Astrocyte of the cerebellum (primary cell): Measurements from ENCODE around the gene PCDH15.

Experiments
- DNase-seq: peaks from one replicate; pipeline ENCODE4 v3.0.0-alpha.2; 2011; ENCODE audit warnings: low read depth
- H3K4me3 ChIP-seq: 2 replicates; pipeline ENCODE4 v1.5.1; 2011; ENCODE audit warnings: mild to moderate bottlenecking, low read depth, low read length, moderate library complexity
- in situ Hi-C: cut with HindIII; loops from 2 replicates; pipeline ENCODE4 v1.10.0; 2017; ENCODE audit warnings: low sequenced_read_pairs
- TF ChIP-seq, protein P1 (sequence below): IDR thresholded peaks from 2 replicates; pipeline ENCODE4 v1.5.1; 2012; ENCODE audit warnings: low read length, low read depth, moderate library complexity, mild to moderate bottlenecking; ENCODE audit errors: missing control alignments

Gene PCDH15

DNA sequence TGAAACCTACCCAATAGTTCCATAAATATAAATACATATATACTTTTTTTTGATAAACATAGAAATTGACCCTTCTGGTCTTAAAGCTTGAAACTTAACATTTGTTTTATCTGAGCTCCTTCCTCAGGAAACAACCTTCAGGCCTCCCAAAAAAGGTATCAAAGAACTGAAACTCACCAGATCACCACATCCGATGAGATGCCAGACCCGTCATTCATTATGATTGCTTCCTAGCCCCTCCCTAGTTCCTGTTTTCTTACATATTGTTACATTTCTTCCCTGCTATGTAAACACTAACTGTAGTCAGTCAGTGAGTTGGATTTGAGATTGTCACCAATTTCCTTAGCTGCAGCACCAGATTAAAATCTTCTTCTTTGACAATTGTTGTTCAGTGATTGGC, 663.6 kb downstream of the PCDH15 start:
- DNase-seq: no peak
- H3K4me3 ChIP-seq: no peak overlapping the region
- TF ChIP-seq, protein P1, sequence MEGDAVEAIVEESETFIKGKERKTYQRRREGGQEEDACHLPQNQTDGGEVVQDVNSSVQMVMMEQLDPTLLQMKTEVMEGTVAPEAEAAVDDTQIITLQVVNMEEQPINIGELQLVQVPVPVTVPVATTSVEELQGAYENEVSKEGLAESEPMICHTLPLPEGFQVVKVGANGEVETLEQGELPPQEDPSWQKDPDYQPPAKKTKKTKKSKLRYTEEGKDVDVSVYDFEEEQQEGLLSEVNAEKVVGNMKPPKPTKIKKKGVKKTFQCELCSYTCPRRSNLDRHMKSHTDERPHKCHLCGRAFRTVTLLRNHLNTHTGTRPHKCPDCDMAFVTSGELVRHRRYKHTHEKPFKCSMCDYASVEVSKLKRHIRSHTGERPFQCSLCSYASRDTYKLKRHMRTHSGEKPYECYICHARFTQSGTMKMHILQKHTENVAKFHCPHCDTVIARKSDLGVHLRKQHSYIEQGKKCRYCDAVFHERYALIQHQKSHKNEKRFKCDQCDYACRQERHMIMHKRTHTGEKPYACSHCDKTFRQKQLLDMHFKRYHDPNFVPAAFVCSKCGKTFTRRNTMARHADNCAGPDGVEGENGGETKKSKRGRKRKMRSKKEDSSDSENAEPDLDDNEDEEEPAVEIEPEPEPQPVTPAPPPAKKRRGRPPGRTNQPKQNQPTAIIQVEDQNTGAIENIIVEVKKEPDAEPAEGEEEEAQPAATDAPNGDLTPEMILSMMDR: no peak
- in situ Hi-C loops: no loop called here

DNA sequence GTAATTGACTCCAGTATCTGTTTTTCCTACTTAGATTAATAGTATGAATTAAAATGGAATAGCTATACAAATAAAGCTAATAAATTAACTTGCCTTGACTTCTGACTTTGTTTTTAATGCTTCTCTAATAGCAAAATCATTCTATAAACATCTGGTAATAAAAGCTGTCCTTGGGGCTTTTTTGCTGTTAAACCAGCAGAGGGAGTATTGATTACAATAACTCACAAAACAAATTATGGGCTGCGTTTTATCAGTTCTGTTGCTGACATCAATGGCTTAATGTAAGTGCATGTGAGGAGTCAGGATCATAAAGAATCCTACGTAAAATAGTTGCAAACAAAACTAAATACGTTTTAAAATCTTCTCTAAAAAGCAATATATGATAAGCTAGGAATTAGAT, 667.8 kb downstream of the PCDH15 start:
- no peak overlapping the region for H3K4me3 ChIP-seq
- no peak for DNase-seq
- TF ChIP-seq, protein P1: peak; percentile 18
- in situ Hi-C loops: no loop called here

- TF ChIP-seq, protein P1: no peak
- in situ Hi-C loops: no loop called here
- no peak overlapping the region for H3K4me3 ChIP-seq
- no peak for DNase-seq
Observed at GRCh38 chr10:54131833-54132232, 669.2 kb downstream of the PCDH15 start.

- H3K4me3 ChIP-seq: no peak overlapping the region
- in situ Hi-C loops: no loop called here
- TF ChIP-seq, protein P1: no peak
- DNase-seq: no peak
Observed at GRCh38 chr10:54130394-54130793, 670.6 kb downstream of the PCDH15 start.

DNA sequence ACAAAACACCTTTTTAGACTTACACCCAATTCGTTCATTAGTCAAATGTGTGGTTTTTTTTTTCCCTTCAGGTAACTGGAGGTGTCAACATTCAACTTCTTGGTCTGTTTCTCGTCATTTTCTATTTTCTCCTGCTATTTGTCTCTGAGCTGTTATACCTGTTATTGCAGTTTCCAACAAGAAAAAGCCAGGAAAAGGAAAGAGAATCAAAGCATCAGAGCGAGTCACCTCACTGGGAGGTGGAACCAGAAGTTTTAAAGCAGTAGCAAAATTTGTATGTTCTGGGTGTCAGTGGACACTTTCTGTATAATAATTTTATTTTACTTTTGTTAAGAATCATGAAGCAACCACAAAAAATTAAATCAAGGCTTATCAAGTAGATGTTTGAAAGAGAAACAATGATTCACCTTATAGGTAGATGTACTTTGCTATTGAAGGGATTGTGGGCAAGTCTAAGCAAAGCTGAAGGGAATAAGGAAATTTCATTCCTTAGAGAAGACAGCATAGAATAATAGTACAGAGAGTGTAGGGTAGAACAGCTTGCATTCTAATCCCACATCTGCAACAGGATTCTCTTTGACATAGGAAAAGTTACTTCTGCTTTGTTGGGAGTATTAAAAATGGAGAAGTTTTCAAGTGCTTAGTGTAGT, 675.8 kb downstream of the PCDH15 start:
- TF ChIP-seq, protein P1: no peak
- no peak overlapping the region for H3K4me3 ChIP-seq
- no peak for DNase-seq
- in situ Hi-C loops: no loop called here

- DNase-seq: no peak
- H3K4me3 ChIP-seq: no peak overlapping the region
- TF ChIP-seq, protein P1: no peak
- in situ Hi-C loops: no loop called here
Observed at GRCh38 chr10:54124209-54124885, 676.7 kb downstream of the PCDH15 start.
